CD4-positive, alpha-beta memory T cell (primary cell): Measurements from ENCODE around the gene TRIM2. TPM values are rescaled to one million over a fixed set of nuclear protein-coding genes. Genes with fewer than 3 reads are reported as not detected.
A peak's percentile ranks its signal among the peaks of the same experiment; 100 is the strongest.

ENCODE experiments used
- CTCF ChIA-PET: fragments of 350-600 bp; sonication (Branson Sonifier 250); formaldehyde crosslinking; loops from one replicate; lab custom pipeline; 2021; ENCODE audit warnings: inconsistent platforms; ENCODE audit not compliant: partially characterized antibody; lab: Charles Lee
- POLR2A ChIA-PET: fragments of 350-600 bp; sonication (Branson Sonifier 250); formaldehyde crosslinking; loops from one replicate; lab custom pipeline; 2021; ENCODE audit not compliant: partially characterized antibody; lab: Charles Lee
- DNase-seq, 5 donors: peaks; one replicate each; pipeline versions ENCODE4 v3.0.0 to v3.0.0-alpha.2; 2020 to 2022; ENCODE audit warnings: mixed read lengths in 1 of 5
- H3K27ac ChIP-seq: one replicate; pipeline ENCODE4 v1.7.0; 2013; ENCODE audit warnings: low read depth, low read length
- H3K27me3 ChIP-seq: 2 replicates; pipeline ENCODE4 v1.7.0; 2013; ENCODE audit warnings: mild to moderate bottlenecking, low read length, moderate library complexity; ENCODE audit not compliant: insufficient read depth
- H3K36me3 ChIP-seq: 2 replicates; pipeline ENCODE4 v1.7.0; 2013; ENCODE audit warnings: mild to moderate bottlenecking, low read length, moderate library complexity; ENCODE audit not compliant: insufficient read depth
- H3K4me1 ChIP-seq: 2 replicates; pipeline ENCODE4 v1.7.0; 2013; ENCODE audit warnings: mild to moderate bottlenecking, low read length, moderate library complexity; ENCODE audit not compliant: insufficient read depth
- H3K4me3 ChIP-seq, 2 donors: one replicate each; pipeline ENCODE4 v1.7.0; 2013; ENCODE audit warnings: low read length in 2 of 2, mild to moderate bottlenecking in 1 of 2
- H3K9me3 ChIP-seq, 2 donors: one replicate each; pipeline ENCODE4 v1.7.0; 2013; ENCODE audit warnings: low read length in 2 of 2, control low read depth in 1 of 2; ENCODE audit not compliant: control insufficient read depth in 1 of 2
- H3K27ac Mint-ChIP-seq, 7 donors: one replicate each; pipeline ENCODE4 v1.8.0; 2020 to 2021; ENCODE audit warnings: mixed read lengths in 7 of 7, mild to moderate bottlenecking in 6 of 7, inconsistent platforms in 3 of 7, moderate library complexity in 3 of 7
- H3K27me3 Mint-ChIP-seq, 2 donors: one replicate each; pipeline ENCODE4 v1.8.0; 2020 to 2021; ENCODE audit warnings: mixed read lengths in 2 of 2
- H3K36me3 Mint-ChIP-seq, 2 donors: one replicate each; pipeline ENCODE4 v1.8.0; 2020 to 2021; ENCODE audit warnings: mixed read lengths in 2 of 2, inconsistent platforms in 1 of 2, mild to moderate bottlenecking in 1 of 2
- H3K4me1 Mint-ChIP-seq, 4 donors: one replicate each; pipeline ENCODE4 v1.8.0; 2020 to 2021; ENCODE audit warnings: mixed read lengths in 4 of 4, mild to moderate bottlenecking in 1 of 4
- H3K4me3 Mint-ChIP-seq, 8 donors: one replicate each; pipeline ENCODE4 v1.8.0; 2020 to 2021; ENCODE audit warnings: mixed read lengths in 8 of 8, mild to moderate bottlenecking in 7 of 8, moderate library complexity in 6 of 8, inconsistent platforms in 3 of 8
- H3K9me3 Mint-ChIP-seq, 8 donors: one replicate each; pipeline ENCODE4 v1.8.0; 2020 to 2021; ENCODE audit warnings: mixed read lengths in 8 of 8, mild to moderate bottlenecking in 5 of 8, inconsistent platforms in 3 of 8, moderate library complexity in 1 of 8
- intact Hi-C: fragments of 100-400 bp; cut with micrococcal nuclease; formaldehyde crosslinking; loops from one replicate; pipeline ENCODE4 v1.15.1; 2023
- polyA plus RNA-seq, 2 donors: library from polyadenylated mRNA; unstranded; fragments of 300-500 nt; fragmentation: Illumina TruSeq; gene quantifications; one replicate each; pipeline ENCODE4 v1.2.3, GENCODE V29; 2021
- total RNA-seq, 2 experiments: library from RNA; stranded (reverse); gene quantifications; one replicate each; pipeline ENCODE4 v1.2.3, GENCODE V29; 2021

TRIM2 gene
- total RNA-seq = 10 to 100 TPM; 11.9 to 12.3 TPM
- 1 to 10 TPM; 7.5 to 9.1 TPM for polyA plus RNA-seq

- peak within 1 kb of the TSS in 1 of 2 donors; percentile 39 for H3K4me3 ChIP-seq
- DNase-seq = no peak
- H3K27ac ChIP-seq = peak within 1 kb of the TSS; percentile 37
- Mint-ChIP-seq H3K36me3 (no peaks in the 10 kb centered on the region), H3K27me3 (no peaks in the 10 kb centered on the region), H3K4me3 (peak within 1 kb of the TSS; percentile 73 to 87 (median 82)), H3K27ac (peak within 1 kb of the TSS; percentile 68 to 94 (median 89)), H3K4me1 (peaks cover 23 to 48% (median 37%) of the 10 kb centered on the region in 4 donors), H3K9me3 (no peaks in the 10 kb centered on the region)
- H3K36me3 ChIP-seq = no peaks in the 10 kb centered on the region
- CTCF ChIA-PET = interaction anchor here (0.8 to 0.9 kb wide), 2 partner anchors 10 to 46 kb away, joined by 4 read pairs; no protein-coding TSS in a partner anchor
- intact Hi-C loops = loop anchor here (2.0 kb wide), 1 partner anchor 51 kb away; no protein-coding TSS in a partner anchor
- POLR2A ChIA-PET = interaction anchor here (0.9 to 3.7 kb wide), 2 partner anchors 19 to 45 kb away, joined by 5 to 18 read pairs; no protein-coding TSS in a partner anchor
- peaks cover 41% of the 10 kb centered on the region for H3K4me1 ChIP-seq
- no peaks in the 10 kb centered on the region for H3K27me3 ChIP-seq
- H3K9me3 ChIP-seq = no peaks in the 10 kb centered on the region
Measured at GRCh38 chr4:153204247-153204671, at the start of gene TRIM2. Gene TRIM2 (plus strand): TSS chr4:153204443. CDS start chr4:153204531, 88 bp downstream.

GRCh38 chr4:153155686-153156085 is 48.6 kb upstream of the TRIM2 start:
- H3K27ac ChIP-seq = no peak overlapping the region
- H3K27me3 ChIP-seq = no peaks in the 10 kb centered on the region
- Mint-ChIP-seq H3K9me3 (no peaks in the 10 kb centered on the region), H3K4me1 (peaks cover 18 to 56% (median 32%) of the 10 kb centered on the region in 4 donors), H3K27me3 (no peaks in the 10 kb centered on the region), H3K36me3 (no peaks in the 10 kb centered on the region), H3K27ac (peak overlapping the region in 2 of 7 donors; percentile 14 to 93), H3K4me3 (peak overlapping the region in 2 of 8 donors; percentile 44 to 48)
- no peaks in the 10 kb centered on the region for H3K9me3 ChIP-seq
- peaks cover 30% of the 10 kb centered on the region for H3K4me1 ChIP-seq
- no peak for DNase-seq
- CTCF ChIA-PET = interaction anchor here (1.0 to 1.9 kb wide), 8 partner anchors 10 to 168 kb away, joined by 3 to 14 read pairs (median 4); no protein-coding TSS in a partner anchor
- no peaks in the 10 kb centered on the region for H3K36me3 ChIP-seq
- intact Hi-C loops = no loop called here
- POLR2A ChIA-PET = no interaction called here
- no peak overlapping the region for H3K4me3 ChIP-seq

GRCh38 chr4:153156263-153156662 is 48.0 kb upstream of the TRIM2 start:
- no peak overlapping the region for H3K27ac ChIP-seq
- H3K4me1 ChIP-seq = peaks cover 30% of the 10 kb centered on the region
- peak; percentile 17 to 43 (median 22) for DNase-seq
- peak overlapping the region in 4 of 7 donors; percentile 54 to 64 (median 58) for H3K27ac Mint-ChIP-seq
- intact Hi-C loops = no loop called here
- H3K27me3 Mint-ChIP-seq = no peaks in the 10 kb centered on the region
- H3K9me3 ChIP-seq = no peaks in the 10 kb centered on the region
- POLR2A ChIA-PET = no interaction called here
- H3K4me3 Mint-ChIP-seq = peak overlapping the region in 4 of 8 donors; percentile 33 to 48 (median 46)
- CTCF ChIA-PET = interaction anchor here (1.0 to 1.9 kb wide), 10 partner anchors 8 to 417 kb away, joined by 3 to 14 read pairs (median 4); no protein-coding TSS in a partner anchor
- H3K4me1 Mint-ChIP-seq = peaks cover 18 to 56% (median 32%) of the 10 kb centered on the region in 4 donors
- no peaks in the 10 kb centered on the region for H3K27me3 ChIP-seq
- H3K36me3 ChIP-seq = no peaks in the 10 kb centered on the region
- no peaks in the 10 kb centered on the region for H3K9me3 Mint-ChIP-seq
- no peak overlapping the region for H3K4me3 ChIP-seq
- no peaks in the 10 kb centered on the region for H3K36me3 Mint-ChIP-seq

- H3K27ac Mint-ChIP-seq = peak overlapping the region in 1 of 7 donors; percentile 57
- peaks cover 18 to 56% (median 32%) of the 10 kb centered on the region in 4 donors for H3K4me1 Mint-ChIP-seq
- Histone ChIP-seq H3K4me3 (no peak overlapping the region), H3K36me3 (no peaks in the 10 kb centered on the region), H3K9me3 (no peaks in the 10 kb centered on the region), H3K27ac (no peak overlapping the region), H3K4me1 (peaks cover 30% of the 10 kb centered on the region), H3K27me3 (no peaks in the 10 kb centered on the region)
- H3K4me3 Mint-ChIP-seq = peak overlapping the region in 1 of 8 donors; percentile 48
- no peak for DNase-seq
- no peaks in the 10 kb centered on the region for H3K36me3 Mint-ChIP-seq
- H3K27me3 Mint-ChIP-seq = no peaks in the 10 kb centered on the region
- intact Hi-C loops = no loop called here
- ChIA-PET POLR2A (no interaction called here), CTCF (interaction anchor here (1.2 to 1.9 kb wide), 8 partner anchors 9 to 417 kb away, joined by 3 to 14 read pairs (median 4); no protein-coding TSS in a partner anchor)
- no peaks in the 10 kb centered on the region for H3K9me3 Mint-ChIP-seq
Measured at GRCh38 chr4:153156721-153157120, 47.5 kb upstream of the TRIM2 start.

- Histone ChIP-seq H3K27ac (no peak overlapping the region), H3K27me3 (no peaks in the 10 kb centered on the region), H3K4me1 (peaks cover 18% of the 10 kb centered on the region), H3K4me3 (no peak overlapping the region), H3K36me3 (no peaks in the 10 kb centered on the region), H3K9me3 (no peaks in the 10 kb centered on the region)
- peak in 4 of 5 donors; percentile 7 to 15 (median 11) for DNase-seq
- Mint-ChIP-seq H3K9me3 (no peaks in the 10 kb centered on the region), H3K36me3 (no peaks in the 10 kb centered on the region), H3K4me3 (peak overlapping the region in 2 of 8 donors; percentile 34 to 36), H3K4me1 (peaks cover 10 to 39% (median 18%) of the 10 kb centered on the region in 4 donors), H3K27me3 (peaks cover 0 to 2% of the 10 kb centered on the region in 2 donors), H3K27ac (no peak overlapping the region)
- ChIA-PET POLR2A (no interaction called here), CTCF (interaction anchor here (0.8 to 3.4 kb wide), 5 partner anchors 10 to 75 kb away, joined by 3 to 9 read pairs (median 3); no protein-coding TSS in a partner anchor)
- intact Hi-C loops = no loop called here
Measured at GRCh38 chr4:153159016-153159415, 45.2 kb upstream of the TRIM2 start.

GRCh38 chr4:153159728-153160221 is 44.5 kb upstream of the TRIM2 start:
- CTCF ChIA-PET = interaction anchor here (0.8 to 3.4 kb wide), 5 partner anchors 13 to 76 kb away, joined by 3 to 9 read pairs (median 3); no protein-coding TSS in a partner anchor
- peaks cover 7 to 32% (median 15%) of the 10 kb centered on the region in 4 donors for H3K4me1 Mint-ChIP-seq
- H3K9me3 Mint-ChIP-seq = peaks cover 0 to 2% (median 0%) of the 10 kb centered on the region in 8 donors
- Histone ChIP-seq H3K36me3 (no peaks in the 10 kb centered on the region), H3K27me3 (no peaks in the 10 kb centered on the region), H3K4me3 (no peak overlapping the region), H3K27ac (no peak overlapping the region), H3K9me3 (no peaks in the 10 kb centered on the region), H3K4me1 (peaks cover 11% of the 10 kb centered on the region)
- no peak overlapping the region for H3K4me3 Mint-ChIP-seq
- H3K36me3 Mint-ChIP-seq = peaks cover 0 to under 1% of the 10 kb centered on the region in 2 donors
- POLR2A ChIA-PET = interaction anchor here (1.4 kb wide), 1 partner anchor 45 kb away, joined by 3 read pairs; no protein-coding TSS in a partner anchor
- intact Hi-C loops = no loop called here
- H3K27ac Mint-ChIP-seq = peak overlapping the region in 1 of 7 donors; percentile 6
- no peak for DNase-seq
- peaks cover 0 to 2% of the 10 kb centered on the region in 2 donors for H3K27me3 Mint-ChIP-seq

GRCh38 chr4:153160821-153161220 is 43.4 kb upstream of the TRIM2 start:
- Histone ChIP-seq H3K4me3 (no peak overlapping the region), H3K4me1 (peaks cover 9% of the 10 kb centered on the region), H3K27me3 (no peaks in the 10 kb centered on the region), H3K27ac (no peak overlapping the region), H3K9me3 (no peaks in the 10 kb centered on the region), H3K36me3 (no peaks in the 10 kb centered on the region)
- intact Hi-C loops = no loop called here
- Mint-ChIP-seq H3K27me3 (peaks cover 1 to 2% of the 10 kb centered on the region in 2 donors), H3K9me3 (peaks cover 0 to 5% (median 2%) of the 10 kb centered on the region in 8 donors), H3K4me3 (no peak overlapping the region), H3K36me3 (peaks cover 0 to 4% of the 10 kb centered on the region in 2 donors), H3K27ac (no peak overlapping the region), H3K4me1 (peaks cover 7 to 21% (median 12%) of the 10 kb centered on the region in 4 donors)
- no peak for DNase-seq
- CTCF ChIA-PET = interaction anchor here (3.4 kb wide), 1 partner anchor 18 kb away, joined by 9 read pairs; no protein-coding TSS in a partner anchor
- POLR2A ChIA-PET = interaction anchor here (1.4 kb wide), 1 partner anchor 44 kb away, joined by 3 read pairs; no protein-coding TSS in a partner anchor
